Endothelial cell (in vitro differentiated cells): ENCODE results near the gene IGFBP4. TPM values are rescaled to one million over a fixed set of nuclear protein-coding genes. Genes with fewer than 3 reads are reported as not detected.
A peak's percentile ranks its signal among the peaks of the same experiment; 100 is the strongest.

Source experiments
- DNase-seq: peaks from one replicate; pipeline ENCODE4 v3.0.0; 2021; ENCODE audit warnings: low spot score
- H3K27ac Mint-ChIP-seq: one replicate; pipeline ENCODE4 v1.8.0; 2021; ENCODE audit warnings: mixed read lengths, inconsistent platforms; ENCODE audit not compliant: unreplicated experiment
- H3K27me3 Mint-ChIP-seq: one replicate; pipeline ENCODE4 v1.8.0; 2021; ENCODE audit warnings: mild to moderate bottlenecking, moderate library complexity, mixed read lengths, inconsistent platforms; ENCODE audit not compliant: unreplicated experiment
- H3K36me3 Mint-ChIP-seq: one replicate; pipeline ENCODE4 v1.8.0; 2021; ENCODE audit warnings: mild to moderate bottlenecking, low read depth, mixed read lengths, inconsistent platforms; ENCODE audit not compliant: unreplicated experiment
- H3K4me1 Mint-ChIP-seq: one replicate; pipeline ENCODE4 v1.8.0; 2021; ENCODE audit warnings: mild to moderate bottlenecking, mixed read lengths, inconsistent platforms; ENCODE audit not compliant: unreplicated experiment
- H3K4me3 Mint-ChIP-seq: one replicate; pipeline ENCODE4 v1.8.0; 2021; ENCODE audit warnings: mild to moderate bottlenecking, mixed read lengths, inconsistent platforms; ENCODE audit not compliant: unreplicated experiment
- H3K9me3 Mint-ChIP-seq: one replicate; pipeline ENCODE4 v1.8.0; 2021; ENCODE audit warnings: mixed read lengths, inconsistent platforms; ENCODE audit not compliant: unreplicated experiment
- total RNA-seq: library from RNA; stranded (reverse); fragmentation: NEBNext Ultra II Directional; extraction: Animal tissue kit (Norgen Biotek cat#: 25700); gene quantifications from one replicate; pipeline ENCODE4 v1.2.1, GENCODE V29; 2021; ENCODE audit not compliant: unreplicated experiment
- TF ChIP-seq, protein P1 (sequence below): fragments of 200-600 bp; sonication (generic); IDR thresholded peaks from one replicate; pipeline ENCODE4 v1.5.0; 2021; ENCODE audit warnings: antibody characterized with exemption; ENCODE audit not compliant: unreplicated experiment

Gene IGFBP4
- total RNA-seq, 1 donor from 2014 or later = 1,531 TPM

DNA sequence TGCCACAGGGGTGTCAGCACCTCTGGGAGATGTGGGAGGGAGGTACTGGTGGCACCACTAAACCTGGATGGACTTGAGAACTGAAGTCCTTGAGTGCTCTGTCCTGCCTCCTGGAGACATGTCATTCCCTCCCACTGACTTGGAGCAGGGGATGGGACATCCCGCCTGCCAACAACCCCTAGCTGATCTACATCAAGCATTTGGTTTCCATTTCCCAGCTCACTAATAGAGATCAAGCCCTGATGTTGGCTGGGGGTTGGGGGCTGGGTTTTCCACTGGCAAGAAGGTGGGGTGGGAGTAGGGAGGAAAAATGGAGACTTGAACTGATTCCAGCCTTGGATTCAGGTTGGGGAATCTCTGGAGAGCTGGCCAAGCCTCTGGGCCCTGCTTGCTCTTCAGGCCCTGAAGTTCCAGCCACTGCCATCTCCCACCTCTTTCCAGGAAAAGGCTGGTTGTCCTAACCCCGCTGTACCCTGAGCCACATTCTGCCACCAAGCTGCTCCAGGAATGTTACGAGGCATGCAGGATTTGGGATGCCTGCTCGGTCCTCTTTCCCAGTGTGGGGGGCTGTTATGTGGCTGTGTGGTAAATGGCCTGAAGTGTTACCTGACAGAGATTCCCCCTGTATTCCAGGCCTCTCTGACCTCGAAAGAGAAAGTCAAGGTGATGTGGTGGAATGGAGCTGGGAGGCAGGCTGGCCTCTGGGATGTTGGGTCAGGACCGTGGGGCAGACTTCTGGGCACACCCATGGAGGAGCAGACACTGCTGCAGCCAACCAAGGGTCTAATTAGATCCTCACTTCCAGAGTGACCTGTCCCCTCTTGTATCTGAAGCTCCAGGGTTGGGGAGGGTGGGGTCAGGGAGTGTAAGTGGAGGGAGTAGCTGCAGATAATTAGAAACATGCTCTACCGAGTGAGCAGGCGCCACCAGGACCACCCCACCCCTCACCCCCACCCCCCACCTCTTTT, 16.7 kb downstream of the IGFBP4 start:
- Mint-ChIP-seq H3K4me3 (no peak overlapping the region), H3K4me1 (peaks cover 41% of the 10 kb centered on the region), H3K9me3 (no peaks in the 10 kb centered on the region), H3K27ac (no peak overlapping the region), H3K27me3 (peaks cover 23% of the 10 kb centered on the region), H3K36me3 (peaks cover 31% of the 10 kb centered on the region)
- TF ChIP-seq, protein P1, sequence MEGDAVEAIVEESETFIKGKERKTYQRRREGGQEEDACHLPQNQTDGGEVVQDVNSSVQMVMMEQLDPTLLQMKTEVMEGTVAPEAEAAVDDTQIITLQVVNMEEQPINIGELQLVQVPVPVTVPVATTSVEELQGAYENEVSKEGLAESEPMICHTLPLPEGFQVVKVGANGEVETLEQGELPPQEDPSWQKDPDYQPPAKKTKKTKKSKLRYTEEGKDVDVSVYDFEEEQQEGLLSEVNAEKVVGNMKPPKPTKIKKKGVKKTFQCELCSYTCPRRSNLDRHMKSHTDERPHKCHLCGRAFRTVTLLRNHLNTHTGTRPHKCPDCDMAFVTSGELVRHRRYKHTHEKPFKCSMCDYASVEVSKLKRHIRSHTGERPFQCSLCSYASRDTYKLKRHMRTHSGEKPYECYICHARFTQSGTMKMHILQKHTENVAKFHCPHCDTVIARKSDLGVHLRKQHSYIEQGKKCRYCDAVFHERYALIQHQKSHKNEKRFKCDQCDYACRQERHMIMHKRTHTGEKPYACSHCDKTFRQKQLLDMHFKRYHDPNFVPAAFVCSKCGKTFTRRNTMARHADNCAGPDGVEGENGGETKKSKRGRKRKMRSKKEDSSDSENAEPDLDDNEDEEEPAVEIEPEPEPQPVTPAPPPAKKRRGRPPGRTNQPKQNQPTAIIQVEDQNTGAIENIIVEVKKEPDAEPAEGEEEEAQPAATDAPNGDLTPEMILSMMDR = no peak
- no peak for DNase-seq

DNA sequence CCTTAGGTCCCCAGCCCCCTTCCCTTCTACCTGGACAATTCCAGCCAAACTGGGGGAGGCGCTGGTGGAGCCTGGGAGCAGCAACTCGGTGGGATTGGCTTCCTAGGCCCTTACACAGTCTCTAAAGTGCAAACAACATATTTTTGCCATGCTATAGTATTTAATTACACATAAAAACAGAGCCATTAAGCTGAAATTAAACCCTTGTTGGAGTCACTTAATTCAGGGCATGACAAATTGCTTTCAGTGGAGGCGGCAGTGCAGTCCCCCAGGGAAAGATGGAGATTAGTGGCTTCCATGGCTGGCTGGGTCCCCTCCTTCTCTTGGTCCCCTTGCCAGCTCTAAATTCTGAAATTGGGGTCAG, 17.3 kb downstream of the IGFBP4 start:
- peak overlapping the region; percentile 18 for H3K27ac Mint-ChIP-seq

DNA sequence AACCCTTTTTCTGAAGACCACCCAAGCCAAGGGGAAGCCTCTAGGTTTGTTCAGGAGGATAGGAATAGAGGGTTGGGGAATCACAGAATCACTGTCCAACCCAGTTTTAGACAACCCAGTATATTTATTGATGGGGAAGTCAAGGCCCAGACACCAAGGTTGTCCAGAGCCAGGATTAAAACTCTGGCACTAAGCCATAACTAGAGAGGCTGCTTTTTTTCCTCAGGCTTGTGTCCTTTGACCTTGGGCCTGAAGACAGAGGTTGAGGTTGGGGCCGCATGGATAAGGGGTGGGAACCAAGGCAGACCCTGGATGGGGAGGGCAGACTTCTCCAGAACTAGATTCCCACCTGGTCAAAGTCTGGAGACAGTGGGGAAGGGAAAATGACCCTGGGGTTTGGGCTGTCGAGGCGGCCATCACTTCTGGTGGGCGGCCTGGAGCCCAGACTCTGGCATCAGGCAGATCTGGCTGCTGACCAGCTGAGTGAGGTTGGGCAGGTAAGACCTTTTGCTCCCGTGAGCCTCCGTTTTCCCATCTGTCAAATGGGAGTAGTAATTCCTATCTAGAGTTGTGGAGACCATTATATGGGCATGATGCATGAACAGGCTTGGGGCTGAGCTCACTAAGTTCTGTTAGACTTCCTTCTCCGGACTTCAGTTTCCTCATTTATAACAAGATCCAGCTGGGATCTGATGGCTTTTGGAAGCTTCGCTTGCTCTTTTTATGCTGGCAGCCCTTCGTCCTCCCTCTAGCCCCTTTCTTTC, 17.9 kb downstream of the IGFBP4 start:
- H3K4me3 Mint-ChIP-seq = no peak overlapping the region
- TF ChIP-seq, protein P1 = no peak
- peak overlapping the region; percentile 18 for H3K27ac Mint-ChIP-seq
- peaks cover 31% of the 10 kb centered on the region for H3K27me3 Mint-ChIP-seq
- peaks cover 21% of the 10 kb centered on the region for H3K36me3 Mint-ChIP-seq
- no peaks in the 10 kb centered on the region for H3K9me3 Mint-ChIP-seq
- peaks cover 35% of the 10 kb centered on the region for H3K4me1 Mint-ChIP-seq
- no peak for DNase-seq

More for the DNA sequence above, 17.3 kb downstream of the IGFBP4 start:
- H3K4me1 Mint-ChIP-seq = peaks cover 40% of the 10 kb centered on the region
- TF ChIP-seq, protein P1 = no peak
- H3K4me3 Mint-ChIP-seq = no peak overlapping the region
- peaks cover 26% of the 10 kb centered on the region for H3K36me3 Mint-ChIP-seq
- DNase-seq = no peak
- no peaks in the 10 kb centered on the region for H3K9me3 Mint-ChIP-seq
- peaks cover 27% of the 10 kb centered on the region for H3K27me3 Mint-ChIP-seq

DNA sequence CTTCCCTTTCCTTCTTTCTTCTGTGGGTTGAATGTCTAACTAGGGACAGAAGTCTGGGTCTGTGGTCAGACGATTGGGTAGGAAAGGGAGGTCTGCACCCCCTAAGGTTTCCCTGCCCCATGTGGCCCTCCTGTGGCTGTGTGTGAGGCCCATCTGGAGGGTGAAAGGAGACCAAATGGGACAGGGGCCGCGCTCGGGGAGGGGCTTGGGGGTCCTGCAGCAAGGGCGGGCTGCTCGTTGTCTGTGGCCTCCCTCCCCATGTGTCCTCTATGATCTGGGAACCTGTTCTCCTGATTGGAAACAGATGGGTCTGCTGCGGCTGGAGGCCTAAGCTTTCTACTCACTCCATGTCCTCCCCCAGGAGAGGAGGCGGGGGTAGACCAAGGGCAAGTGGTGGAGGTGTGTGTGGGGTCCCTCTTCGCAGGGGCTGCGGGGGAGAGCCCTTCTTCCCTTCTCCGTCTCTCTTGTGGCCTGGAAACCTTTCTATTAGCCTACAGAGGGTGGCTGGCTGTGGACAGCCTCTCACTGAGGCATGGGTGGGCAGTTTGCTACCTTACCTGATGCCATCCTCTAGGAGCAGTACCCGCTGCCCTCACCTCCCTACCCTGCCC, 18.6 kb downstream of the IGFBP4 start:
- Mint-ChIP-seq H3K9me3 (no peaks in the 10 kb centered on the region), H3K4me3 (peak overlapping the region; percentile 21), H3K4me1 (peaks cover 35% of the 10 kb centered on the region), H3K27ac (peak overlapping the region; percentile 24), H3K36me3 (peaks cover 20% of the 10 kb centered on the region), H3K27me3 (peaks cover 37% of the 10 kb centered on the region)
- no peak for DNase-seq
- TF ChIP-seq, protein P1 = no peak
